Measurements from ENCODE around the gene AGBL3.

The AGBL3 gene

GRCh38 chr7:135183478-135183877, 197.2 kb downstream of the AGBL3 start:
- Histone ChIP-seq H4K8ac (ENCODE audit: low read depth, low read length) (no peak overlapping the region), H3K4me3 (ENCODE audit: low read depth, low read length) (no peak overlapping the region), H3K79me2 (ENCODE audit: control insufficient read depth, insufficient read depth, low read length, poor library complexity) (no peaks in the 10 kb centered on the region), H2AK5ac (ENCODE audit: low read length) (no peak overlapping the region), H4K12ac (ENCODE audit: low read depth, low read length) (no peak overlapping the region), H3K9ac (ENCODE audit: low read length) (no peak overlapping the region), H2BK12ac (ENCODE audit: low read length) (no peak overlapping the region), H3K4me2 (ENCODE audit: low read length) (no peak overlapping the region), H2BK5ac (ENCODE audit: low read depth, low read length, poor library complexity) (no peak overlapping the region), H3K18ac (ENCODE audit: low read length) (no peak overlapping the region), H3K14ac (ENCODE audit: low read length) (no peak overlapping the region), H3K9me3 (ENCODE audit: insufficient read depth, low read depth, low read length) (peaks cover 12% of the 10 kb centered on the region), H3K36me3 (ENCODE audit: control insufficient read depth in 1 of 2, insufficient read depth in 2 of 2, low read length in 2 of 2) (peaks cover 34 to 38% of the 10 kb centered on the region in 2 experiments), H2BK120ac (ENCODE audit: insufficient read depth, low read length, poor library complexity) (no peak overlapping the region), H4K91ac (ENCODE audit: low read depth, low read length) (no peak overlapping the region), H3K4me1 (ENCODE audit: control insufficient read depth in 1 of 2, insufficient read depth in 2 of 2, low read length in 2 of 2) (no peaks in the 10 kb centered on the region), H3K27ac (ENCODE audit: low read depth, low read length) (no peak overlapping the region), H3K23ac (ENCODE audit: low read length) (no peak overlapping the region), H2AFZ (ENCODE audit: insufficient read depth, low read length, poor library complexity) (no peak overlapping the region), H3K4ac (ENCODE audit: low read depth, low read length) (no peak overlapping the region), H3K27me3 (ENCODE audit: insufficient read depth, low read length) (no peaks in the 10 kb centered on the region), H3K79me1 (ENCODE audit: low read length) (peaks cover 3% of the 10 kb centered on the region)
- no CpG with 5 or more reads among the region's 7 CpGs for WGBS (ENCODE audit: extremely low coverage, insufficient coverage, insufficient read length)
- no peak for DNase-seq

GRCh38 chr7:135184254-135184841, 198.0 kb downstream of the AGBL3 start:
- Histone ChIP-seq H3K4ac (ENCODE audit: low read depth, low read length) (no peak overlapping the region), H4K8ac (ENCODE audit: low read depth, low read length) (no peak overlapping the region), H3K27me3 (ENCODE audit: insufficient read depth, low read length) (no peaks in the 10 kb centered on the region), H3K4me3 (ENCODE audit: low read depth, low read length) (no peak overlapping the region), H4K12ac (ENCODE audit: low read depth, low read length) (no peak overlapping the region), H3K79me2 (ENCODE audit: control insufficient read depth, insufficient read depth, low read length, poor library complexity) (no peaks in the 10 kb centered on the region), H3K9ac (ENCODE audit: low read length) (no peak overlapping the region), H3K23ac (ENCODE audit: low read length) (no peak overlapping the region), H3K79me1 (ENCODE audit: low read length) (no peaks in the 10 kb centered on the region), H3K27ac (ENCODE audit: low read depth, low read length) (no peak overlapping the region), H2AK5ac (ENCODE audit: low read length) (no peak overlapping the region), H2BK5ac (ENCODE audit: low read depth, low read length, poor library complexity) (no peak overlapping the region), H3K18ac (ENCODE audit: low read length) (no peak overlapping the region), H2AFZ (ENCODE audit: insufficient read depth, low read length, poor library complexity) (no peak overlapping the region), H4K91ac (ENCODE audit: low read depth, low read length) (no peak overlapping the region), H3K14ac (ENCODE audit: low read length) (no peak overlapping the region), H2BK12ac (ENCODE audit: low read length) (no peak overlapping the region), H3K4me2 (ENCODE audit: low read length) (no peak overlapping the region), H3K4me1 (ENCODE audit: control insufficient read depth in 1 of 2, insufficient read depth in 2 of 2, low read length in 2 of 2) (no peaks in the 10 kb centered on the region), H2BK120ac (ENCODE audit: insufficient read depth, low read length, poor library complexity) (no peak overlapping the region), H3K36me3 (ENCODE audit: control insufficient read depth in 1 of 2, insufficient read depth in 2 of 2, low read length in 2 of 2) (peaks cover 42 to 45% of the 10 kb centered on the region in 2 experiments), H3K9me3 (ENCODE audit: insufficient read depth, low read depth, low read length) (peaks cover 12% of the 10 kb centered on the region)
- no peak for DNase-seq
- no CpG with 5 or more reads among the region's 5 CpGs for WGBS (ENCODE audit: extremely low coverage, insufficient coverage, insufficient read length)
